HG02623 (cell line): ENCODE results near the gene EML3.
A peak's percentile ranks its signal among the peaks of the same experiment; 100 is the strongest.
"Not testable (repeated sequence)": the region's sequence is repeated elsewhere in the genome, so short reads cannot be mapped to it uniquely, and the experiment has no call there.

Experiments used
- ATAC-seq: cut with Tn5 transposase; IDR thresholded peaks from one replicate; pipeline ENCODE4 v1.9.1; 2021; ENCODE audit warnings: moderate library complexity; ENCODE audit not compliant: unreplicated experiment

The EML3 gene

DNA sequence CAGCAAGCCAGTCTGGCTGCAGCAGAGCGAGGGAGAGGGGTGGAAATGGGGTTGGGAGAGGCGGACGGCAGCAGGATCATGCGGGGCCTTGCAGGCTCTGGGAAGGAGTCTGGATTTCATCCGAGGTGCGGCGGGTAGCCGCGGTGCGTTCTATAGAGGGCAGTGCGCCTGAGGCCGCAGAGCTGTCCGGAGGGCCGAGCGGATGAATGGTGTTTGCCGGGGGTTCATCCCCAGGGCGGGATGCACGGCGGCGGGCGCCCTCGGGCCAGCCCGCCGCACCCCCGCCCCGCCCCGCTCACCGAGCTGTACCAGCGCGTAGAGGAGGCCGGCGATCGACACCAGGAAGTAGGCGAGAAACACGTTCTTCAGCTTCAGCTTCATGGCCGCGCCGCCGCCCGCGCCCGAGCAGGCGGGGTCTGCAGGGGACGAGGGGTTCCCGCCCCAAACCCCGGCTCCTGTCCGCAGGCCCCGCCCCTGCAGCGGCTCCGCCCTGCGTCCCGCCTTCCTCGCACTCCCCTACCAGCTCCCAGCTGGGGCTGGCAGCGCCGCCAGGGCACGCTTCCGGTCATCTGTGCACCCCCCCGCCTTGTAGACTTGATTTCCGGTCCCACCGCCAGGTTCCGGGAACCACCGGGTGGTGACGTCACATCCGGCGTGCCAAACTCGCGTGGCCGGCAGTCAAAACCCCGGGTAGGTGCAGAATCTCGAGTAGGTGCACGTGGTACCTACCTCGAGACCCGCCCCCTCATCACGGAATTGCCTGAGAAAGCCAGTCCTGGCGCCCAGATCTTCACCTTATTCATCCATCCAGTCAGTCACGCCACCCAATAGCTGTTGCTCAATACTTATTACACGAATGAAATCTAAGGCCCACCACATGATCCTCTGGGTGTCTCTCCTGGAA, 9.2 kb upstream of the EML3 start, which contains the start of gene B3GAT3:
Gene B3GAT3, minus strand, starts transcription at position 420 of the 904 bp plus-strand sequence. Its CDS starts 39 bp downstream, at position 381.
- peak; percentile 93 for ATAC-seq

DNA sequence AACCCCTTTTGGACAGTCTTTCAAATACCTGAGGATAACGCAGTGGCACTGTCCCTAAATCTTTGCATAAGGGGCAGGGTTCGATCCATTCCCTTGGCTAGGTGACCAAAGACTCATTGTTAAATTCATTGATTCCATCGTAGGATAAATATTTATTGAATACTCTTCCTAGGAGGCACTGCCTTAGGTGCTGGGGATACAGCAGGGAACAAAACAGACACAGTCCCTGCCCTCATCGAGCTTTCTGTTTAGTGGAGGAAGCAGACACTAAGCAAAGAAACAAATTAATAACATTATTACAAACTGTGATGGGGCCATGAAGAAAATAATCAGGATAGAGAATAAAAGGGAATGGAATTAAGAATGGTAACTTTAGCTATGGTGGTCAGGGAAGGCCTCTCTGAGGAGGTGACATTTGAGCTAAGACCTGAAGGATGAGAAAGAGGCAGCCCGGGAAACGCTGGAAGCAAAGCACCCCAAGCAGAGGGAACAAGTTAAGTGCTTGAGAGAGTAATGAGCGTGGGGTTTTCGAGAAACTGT, 8.5 kb upstream of the EML3 start:
- no peak for ATAC-seq

DNA sequence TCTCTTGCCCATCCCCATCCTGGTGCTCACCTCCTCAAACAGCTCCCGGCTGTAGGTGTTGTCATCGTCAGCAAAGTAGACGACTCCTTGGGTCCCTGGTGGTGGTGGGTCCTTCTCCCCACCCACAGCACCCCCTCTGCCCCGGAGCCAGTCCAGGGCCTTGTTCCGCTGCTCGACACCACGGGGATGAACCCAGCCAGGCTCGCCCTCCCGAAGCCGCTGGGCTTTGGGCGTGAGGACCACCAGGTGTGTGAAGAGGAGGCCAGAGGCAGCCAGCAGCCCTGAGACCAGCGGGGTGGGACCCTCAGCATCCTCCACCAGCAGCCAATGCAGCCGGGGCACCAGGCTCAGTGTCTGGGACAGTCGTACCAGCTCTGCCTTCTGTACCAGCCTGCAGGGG, 4.4 kb upstream of the EML3 start:
- not testable (repeated sequence) for ATAC-seq

DNA sequence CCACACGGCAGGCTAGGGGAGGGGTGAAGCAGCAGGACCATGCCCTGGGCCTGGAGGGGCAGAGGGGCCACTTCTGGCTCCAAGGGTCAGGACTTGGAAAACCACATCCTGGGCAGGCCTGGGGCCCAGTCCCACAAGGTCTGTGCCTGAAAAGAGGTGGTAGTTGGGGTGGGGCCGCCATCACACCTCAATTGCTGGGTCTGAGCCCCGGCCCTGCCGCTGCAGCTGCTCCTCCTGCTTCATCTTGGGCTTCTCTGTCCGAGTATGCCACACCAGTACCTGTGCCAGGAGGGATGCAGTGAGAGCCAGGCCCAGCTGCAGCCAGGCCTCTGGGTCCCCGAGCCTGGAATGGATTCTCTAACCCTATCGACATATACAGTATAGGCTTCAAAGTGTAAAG, 2.9 kb upstream of the EML3 start:
- ATAC-seq, result no peak

DNA sequence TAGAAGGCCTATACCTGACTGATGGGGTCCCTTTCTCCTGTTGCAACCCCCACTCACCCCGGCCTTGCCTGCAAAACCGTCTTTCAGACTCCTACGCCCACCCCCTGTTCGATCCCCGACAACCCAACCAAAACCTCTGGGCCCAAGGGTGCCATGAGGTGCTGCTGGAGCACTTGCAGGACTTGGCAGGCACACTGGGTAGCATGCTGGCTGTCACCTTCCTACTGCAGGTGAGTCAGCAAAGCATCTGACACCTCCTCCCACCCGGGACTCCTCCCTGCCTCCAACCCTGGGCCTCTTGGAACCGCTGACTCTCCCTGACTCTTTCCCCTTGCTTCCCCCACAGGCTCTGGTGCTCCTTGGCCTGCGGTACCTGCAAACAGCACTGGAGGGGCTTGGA, 1.7 kb upstream of the EML3 start:
- ATAC-seq, result no peak

DNA sequence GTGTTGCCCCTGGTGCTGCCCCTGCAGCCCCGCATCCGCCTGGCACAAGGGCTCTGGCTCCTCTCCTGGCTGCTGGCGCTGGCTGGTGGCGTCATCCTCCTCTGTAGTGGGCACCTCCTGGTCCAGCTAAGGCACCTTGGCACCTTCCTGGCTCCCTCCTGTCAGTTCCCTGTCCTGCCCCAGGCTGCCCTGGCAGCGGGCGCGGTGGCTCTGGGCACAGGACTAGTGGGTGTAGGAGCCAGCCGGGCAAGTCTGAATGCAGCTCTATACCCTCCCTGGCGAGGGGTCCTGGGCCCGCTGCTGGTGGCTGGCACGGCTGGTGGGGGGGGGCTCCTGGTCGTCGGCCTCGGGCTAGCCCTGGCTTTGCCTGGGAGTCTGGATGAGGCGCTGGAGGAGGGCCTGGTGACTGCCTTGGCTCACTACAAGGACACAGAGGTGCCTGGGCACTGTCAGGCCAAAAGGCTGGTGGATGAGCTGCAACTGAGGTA, 760 bp upstream of the EML3 start:
- ATAC-seq, result no peak

DNA sequence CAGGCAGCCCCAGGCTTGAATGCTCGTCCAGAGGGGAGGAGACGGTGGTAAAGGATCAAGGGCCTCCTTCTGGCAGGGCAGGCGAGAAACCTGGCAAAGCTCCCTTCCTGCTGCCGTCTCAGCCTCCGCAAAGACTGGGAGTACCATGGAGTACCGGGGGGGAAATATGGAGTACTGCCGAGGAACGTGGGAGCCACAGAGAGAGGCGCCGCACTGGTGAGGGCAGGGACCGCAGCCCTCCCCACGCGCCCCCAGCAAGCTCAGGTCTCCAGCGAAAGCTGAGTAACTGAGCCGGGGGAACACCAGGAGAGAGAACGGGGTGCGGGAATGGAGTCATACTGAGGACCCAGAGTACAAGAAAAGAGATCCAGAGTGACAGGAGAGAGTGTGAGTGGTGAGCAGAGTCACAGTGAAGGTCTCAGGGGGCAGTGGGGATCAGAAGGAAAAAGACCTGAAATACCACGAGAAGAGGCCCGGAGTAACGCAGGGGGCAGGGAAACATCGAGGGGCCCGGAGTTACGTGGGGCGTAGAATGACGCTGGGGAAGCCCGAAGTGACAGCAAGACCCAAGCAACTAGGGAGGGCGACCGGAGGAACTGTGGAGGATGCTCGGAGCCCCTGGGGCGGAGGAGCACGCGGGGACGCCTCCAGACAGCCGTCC, 740 bp downstream of the EML3 start:
- ATAC-seq, result peak; percentile 23

DNA sequence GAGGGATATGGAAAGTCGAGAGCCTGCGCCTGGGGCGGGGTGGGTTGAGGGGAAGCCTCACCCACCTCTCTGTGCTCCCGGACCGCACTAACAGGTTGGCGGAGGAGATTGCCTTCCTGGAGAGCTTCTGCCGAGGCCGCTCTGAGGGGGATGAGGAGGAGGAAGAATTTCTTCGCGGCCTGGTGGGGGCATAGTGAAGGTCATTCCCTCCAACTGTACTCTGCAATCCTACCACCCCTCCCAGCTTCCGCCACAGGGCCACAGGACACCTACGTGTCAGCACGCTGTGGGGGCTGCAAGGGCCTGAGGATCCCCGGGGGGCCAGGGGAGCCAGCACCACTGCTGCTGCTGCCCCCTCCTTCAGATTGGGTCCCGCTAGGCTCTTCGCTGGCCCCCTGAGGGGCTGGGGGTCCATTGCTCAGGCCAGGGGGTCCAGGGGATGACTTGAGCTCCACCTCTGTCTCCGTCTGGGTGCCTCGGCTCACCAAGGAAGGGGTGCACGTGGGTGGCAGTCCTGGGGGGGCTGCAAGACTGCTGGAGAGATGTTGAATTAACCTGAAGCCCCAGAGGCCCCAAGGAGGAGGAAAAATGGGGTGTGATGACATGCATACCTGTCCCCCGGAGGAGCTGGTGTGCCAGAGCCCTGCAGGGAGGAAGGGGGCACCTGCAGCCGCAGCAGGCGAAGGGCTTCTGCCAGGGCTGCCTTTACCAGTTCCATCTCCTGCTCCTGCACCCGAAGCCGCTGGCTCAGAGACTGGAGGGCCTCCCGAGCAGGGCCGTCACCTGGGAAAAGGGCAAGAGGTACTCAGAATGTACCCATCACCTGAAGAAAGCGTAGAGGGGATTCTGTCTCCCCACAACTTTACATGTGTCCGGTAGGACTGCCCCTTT, 1.5 kb downstream of the EML3 start:
- ATAC-seq, result no peak

DNA sequence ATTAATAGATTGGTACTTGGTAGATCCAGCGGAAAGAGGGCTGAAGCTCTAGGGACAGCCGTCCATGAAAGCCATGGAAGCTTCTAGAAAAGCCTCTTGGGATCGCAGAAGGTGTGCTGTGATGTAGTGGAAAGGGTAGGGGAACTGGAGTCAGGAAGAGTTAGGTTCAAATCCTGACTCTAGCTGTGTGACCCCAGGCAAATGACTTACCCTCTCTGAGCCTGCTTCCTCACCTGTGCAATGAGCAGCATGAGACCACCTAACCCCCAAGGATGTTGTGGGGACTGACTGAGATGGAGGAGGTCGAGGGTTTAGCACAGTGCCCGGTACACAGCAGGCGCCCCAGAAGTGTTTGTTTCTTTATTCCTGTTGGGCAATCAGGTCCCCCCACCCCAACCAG, 2.2 kb downstream of the EML3 start:
- ATAC-seq, result no peak

DNA sequence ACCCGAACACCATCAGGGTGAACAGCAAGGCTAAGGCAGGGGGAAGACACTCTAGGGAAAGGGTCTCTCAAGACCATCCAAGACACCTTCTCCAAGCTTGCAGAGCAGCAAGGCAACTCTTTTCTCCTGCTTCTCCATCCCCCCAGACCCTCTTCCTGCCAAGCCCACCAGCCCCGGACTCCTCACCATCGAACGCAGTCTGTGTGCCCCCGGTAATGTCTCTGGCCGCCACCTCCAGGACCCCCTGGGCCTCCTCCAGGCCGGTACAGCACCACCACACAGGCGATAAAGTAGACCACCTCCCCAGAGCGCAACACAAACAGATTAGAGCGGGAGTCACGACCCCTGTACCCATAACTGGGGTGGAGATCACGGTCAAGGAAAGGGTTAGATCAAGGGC, 3.8 kb downstream of the EML3 start:
- no peak for ATAC-seq

DNA sequence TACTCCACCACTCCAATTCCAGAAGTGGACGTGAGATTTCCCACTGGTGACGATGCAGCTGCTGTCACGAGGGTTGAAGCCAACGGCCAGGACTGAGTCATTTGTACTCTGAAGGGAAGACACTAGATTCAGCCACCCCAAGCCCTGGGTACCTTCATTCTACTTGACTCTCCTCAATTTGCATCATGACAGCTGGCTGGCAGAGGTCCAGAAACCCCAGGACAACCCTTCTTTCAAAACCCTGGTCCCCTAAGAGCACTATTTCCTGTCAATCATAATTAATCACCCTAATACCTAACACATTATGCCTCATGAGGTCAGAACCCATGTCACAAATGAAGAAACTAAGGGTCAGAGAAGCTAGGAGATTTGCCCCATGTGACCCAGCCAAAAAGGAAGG, 4.9 kb downstream of the EML3 start:
- no peak for ATAC-seq

DNA sequence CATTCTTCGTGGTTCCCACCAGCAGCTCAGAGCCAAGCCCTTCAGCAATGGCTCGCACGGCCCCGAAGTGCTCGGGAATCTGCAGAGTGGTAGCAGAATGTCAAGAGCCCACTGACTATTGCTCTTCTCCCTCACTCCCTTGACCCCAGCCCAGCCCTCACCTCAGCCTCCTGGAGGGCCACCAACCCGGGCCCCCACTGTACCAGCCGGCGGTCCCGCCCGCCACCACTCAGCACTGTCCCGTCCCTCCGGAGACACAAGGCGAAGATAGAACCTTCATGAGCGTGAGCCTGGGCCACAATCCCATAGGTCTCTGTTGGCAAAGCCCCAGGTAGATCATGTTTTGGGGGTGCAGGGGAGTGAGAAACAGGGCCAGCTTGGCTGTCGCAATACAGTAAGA, 6.7 kb downstream of the EML3 start:
- no peak for ATAC-seq

DNA sequence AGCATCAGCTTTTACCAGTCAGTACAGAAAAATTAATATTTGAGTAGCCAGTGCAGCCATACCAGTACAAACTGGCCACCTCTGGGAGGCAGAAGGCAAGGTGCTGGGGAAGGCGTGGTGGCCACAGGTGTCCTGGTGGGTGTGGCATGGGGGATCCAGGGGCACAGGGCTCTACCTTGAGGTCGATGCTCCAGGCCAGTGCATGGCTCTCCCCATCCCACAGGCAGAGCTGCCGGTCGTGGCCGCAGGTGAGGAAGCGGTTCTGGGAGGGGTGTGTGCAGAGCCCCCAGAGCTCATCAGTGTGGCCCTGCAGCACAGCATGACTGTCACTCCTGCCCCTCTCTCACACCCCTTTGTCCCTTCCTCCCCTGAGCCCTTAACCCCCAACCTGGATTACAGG, 7.1 kb downstream of the EML3 start:
- ATAC-seq, result no peak

DNA sequence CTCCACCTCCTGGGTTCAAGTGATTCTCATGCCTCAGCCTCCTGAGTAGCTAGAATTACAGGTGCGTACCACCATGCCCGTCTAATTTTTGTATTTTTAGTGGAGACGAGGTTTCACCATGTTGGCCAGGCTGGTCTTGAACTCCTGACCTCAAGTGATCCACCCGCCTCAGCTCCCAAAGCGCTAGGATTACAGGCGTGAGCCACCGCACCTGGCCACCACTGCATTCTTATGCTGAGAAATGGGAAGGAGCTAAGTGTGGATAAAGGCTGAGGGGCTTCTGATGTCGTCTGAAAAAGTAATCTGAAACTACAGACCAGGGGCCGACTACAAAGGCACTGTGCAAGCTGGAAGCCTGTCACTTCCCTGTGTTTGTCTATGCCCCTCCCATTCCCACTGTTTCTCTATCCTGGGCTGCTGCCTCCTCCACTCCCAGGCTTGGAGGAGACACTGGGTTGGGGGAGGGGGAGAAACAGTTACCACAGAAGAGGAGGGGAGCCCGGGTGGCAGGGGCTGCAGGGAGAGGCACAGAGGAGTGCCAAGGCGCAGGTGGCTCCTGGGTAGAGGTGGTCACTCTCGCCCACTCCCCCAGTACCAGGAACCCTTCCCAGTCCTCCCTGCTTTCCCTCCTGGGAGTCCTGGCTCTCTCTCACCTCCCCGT, 8.0 kb downstream of the EML3 start:
- ATAC-seq, result no peak

DNA sequence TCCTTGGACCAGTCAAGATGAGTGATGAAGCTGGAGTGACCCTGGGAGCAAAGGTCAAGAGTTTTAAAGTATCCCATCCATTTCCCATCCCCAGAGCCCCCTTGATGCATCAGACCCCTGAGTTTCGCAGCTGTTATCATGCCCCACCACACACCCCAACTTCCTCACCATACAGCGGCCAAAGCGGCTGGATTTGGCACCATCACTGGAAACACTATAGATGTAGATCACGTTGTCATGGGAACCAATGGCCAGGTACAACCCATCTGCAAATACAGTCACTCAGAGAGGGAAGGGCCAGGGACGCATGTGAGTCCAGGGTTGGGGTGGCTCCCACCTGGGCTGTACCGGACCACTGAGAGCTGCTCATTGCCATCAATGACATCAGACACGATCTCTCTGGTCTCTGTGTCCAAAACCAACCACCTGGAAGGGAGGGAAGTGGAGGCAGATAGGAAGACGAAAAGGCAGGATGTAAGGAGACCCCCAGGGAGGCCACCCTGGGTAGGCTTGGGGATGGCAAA, 8.7 kb downstream of the EML3 start:
- ATAC-seq, result no peak

DNA sequence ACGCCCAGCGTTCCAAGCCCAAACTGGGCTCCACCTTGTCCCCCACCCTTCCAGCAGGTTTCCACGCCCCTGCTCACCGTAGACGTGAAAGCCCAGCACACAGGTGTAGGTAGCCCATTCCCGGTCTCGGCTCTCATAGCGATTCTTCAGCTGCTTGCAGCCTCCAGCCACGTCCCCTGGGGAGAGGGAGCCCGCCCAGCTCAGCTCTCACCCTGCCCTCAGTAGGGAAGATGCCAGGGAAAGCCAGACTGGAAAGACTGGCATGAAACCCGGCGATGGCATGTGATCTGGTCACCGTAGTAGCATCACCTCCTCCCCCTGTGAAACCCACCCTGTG, 9.5 kb downstream of the EML3 start:
- ATAC-seq, result no peak

DNA sequence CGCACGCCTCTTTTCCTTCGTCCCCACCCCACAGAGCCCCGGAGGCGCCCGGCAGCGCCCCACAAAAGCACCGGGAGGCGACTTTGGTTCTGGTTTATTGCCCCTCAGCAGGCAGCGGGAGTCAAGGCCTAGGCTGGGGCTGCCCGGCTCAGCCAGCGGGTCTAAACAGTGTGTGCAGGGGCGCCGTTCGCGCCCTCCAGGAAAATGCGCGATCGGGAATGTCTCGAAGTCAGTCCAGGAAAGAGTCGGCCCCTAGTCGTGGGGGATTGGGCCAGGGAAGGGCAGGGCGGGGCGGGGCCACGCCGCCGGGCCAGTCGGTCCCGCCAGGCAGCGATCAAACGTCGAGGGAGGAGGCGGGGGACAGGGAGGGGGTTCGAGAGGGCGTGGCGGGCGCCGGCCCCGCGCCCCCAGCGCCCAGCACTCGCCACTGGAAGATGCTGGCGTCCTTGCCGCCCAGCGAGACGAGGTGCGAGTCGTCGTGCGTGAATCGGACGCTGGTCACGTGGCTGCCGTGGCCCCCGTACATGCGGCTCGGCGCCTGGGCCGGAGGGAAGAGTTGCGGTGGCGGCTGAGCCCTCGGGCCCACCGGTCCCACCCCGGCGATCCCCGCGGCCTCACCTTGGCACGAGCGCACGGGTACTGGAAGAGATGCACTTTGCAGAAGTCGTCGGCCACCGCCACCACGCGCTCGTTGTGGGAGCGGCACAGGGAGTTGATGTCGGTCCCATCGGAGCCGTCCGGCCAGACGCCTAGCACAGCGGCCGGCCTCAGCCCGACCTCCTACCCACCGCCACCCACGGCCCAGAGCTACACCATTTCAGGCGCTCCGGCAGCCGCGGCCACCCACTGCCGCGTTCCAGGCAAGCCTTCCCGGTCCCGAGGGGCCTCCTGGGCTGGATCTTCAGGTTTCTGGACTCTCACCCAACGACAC, 10.2 kb downstream of the EML3 start:
- ATAC-seq, result no peak

DNA sequence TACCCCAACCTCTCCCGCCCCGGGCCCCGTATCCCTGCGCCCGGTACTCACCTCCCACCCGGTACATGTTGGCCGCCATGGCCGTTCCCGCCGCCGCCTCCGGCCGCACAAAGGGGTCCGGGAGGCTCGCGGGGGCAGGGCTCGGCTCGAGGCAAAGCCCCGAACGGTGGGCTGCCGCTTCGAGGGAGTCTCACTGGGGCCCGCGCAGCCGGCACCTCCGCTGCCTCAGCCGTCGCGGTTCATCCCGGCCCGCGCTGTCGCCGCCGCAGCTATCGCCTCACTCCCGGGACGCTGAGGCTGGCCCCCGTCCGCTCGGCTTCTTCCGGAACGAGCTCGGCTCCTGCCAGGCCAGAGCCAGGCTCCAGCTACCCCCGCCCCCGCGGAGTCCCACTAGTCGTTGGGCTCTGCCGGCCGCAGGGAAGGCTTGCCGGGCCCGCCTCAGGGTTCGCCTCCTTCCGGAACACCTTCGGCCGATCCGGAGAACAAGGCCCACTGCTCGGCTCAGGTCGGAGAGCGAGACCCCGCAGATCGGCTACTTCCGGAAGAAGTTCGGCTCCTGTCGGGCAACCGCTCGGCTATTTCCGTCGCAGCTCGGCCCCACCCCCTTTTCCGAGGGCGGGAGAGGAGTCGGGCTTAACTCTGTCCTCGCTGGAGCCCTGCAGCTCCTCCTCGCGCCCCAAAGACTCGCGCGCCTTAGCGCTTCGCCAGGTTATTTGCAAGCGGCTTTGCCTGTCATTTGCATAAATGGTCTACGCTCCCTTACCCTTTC, 11.0 kb downstream of the EML3 start, which contains the start of gene MTA2:
Gene MTA2, minus strand, starts transcription at position 494 of the 769 bp plus-strand sequence. Its CDS starts 415 bp downstream, at position 79.
- ATAC-seq, result peak; percentile 68

DNA sequence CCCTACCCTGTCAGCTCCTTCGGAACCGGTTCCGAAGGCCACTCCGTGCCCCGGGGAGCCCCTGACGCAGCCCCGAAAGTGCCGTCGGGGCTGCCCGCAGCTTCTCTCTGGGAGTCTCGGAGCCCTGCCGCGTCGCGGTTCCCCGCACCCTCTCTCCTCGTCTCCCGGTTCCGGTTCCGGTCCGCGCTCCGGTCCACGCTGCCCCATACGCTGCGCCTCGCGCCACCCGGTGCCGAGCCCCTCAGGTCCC, 11.5 kb downstream of the EML3 start:
- ATAC-seq, result peak; percentile 10
